GM18861 (cell line): ENCODE data around the gene FMO2.

Experiments
- ATAC-seq: cut with Tn5 transposase; IDR thresholded peaks from one replicate; pipeline ENCODE4 v1.9.1; 2021; ENCODE audit not compliant: unreplicated experiment

Gene FMO2

DNA sequence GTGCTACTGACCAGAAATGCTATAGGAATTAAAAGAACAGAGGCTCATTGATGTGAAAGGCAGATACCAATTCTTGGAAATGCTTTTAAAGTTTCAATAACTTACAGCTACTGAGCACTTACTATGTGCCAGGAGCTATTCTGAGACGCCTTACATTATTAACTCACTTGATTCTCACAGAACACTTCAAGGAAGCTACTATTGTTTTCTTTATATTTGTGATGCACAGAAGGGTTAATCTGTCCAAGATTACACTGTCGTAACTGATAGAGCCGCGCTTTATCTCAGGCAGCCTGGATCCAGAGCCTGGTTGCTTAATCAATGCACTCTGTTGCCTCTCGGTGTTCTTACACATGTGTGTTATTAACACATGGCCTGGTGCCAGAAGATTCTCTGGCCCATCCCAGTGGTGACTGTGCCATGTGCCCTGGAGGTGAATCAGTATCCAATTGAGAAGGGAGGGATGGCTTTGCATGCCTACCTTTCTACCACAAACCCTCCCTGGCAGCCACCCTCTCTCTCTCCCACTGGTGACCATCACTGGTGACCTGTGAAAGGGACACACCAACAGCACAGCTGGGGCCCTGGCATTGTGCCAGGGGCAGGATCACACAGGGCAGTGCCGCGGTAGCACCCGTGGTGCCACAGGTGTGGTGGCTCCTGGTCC, 72.0 kb downstream of the FMO2 start:
- no peak for ATAC-seq

DNA sequence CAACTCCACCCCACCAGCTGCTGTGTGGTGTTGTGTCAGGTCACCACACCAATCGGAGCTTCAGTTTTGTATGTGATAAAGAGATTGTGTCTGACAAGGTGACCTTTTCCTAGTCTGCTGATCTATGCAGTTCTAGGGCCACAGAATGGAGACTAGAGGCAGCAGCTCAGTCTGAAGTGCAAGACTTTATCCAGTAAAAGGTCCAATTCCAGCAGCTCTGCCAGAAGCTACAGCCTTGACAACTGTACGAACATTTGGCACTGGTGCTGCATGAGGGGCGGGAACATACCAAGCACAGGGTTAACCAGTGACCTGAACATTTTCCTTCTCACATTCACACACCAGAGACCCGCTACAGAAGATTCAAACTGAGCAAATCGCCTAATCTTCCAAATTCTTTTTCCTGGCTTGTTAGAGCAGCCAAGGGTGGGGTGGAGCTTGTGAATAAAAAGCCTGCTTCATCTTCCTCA, 72.5 kb downstream of the FMO2 start:
- ATAC-seq: no peak

DNA sequence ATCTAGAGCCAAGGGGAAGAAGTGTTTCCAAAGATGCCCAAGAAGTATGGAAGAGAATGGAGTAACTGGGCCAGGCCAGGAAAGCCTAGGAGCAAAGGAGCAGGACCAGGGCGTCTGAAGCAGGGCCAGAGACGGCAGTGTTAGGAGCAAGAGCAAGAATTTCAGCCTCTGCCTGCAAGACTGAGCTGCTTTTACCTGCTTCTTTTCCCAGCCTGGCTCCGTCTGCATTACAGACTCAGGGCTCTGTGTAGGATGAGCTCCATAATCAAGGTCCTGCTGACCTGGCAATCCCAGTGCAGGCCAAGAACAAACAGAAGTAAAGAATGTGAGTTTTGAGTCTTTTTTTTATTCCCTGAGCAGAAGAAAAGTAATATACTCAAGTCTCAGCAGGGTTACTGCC, 73.3 kb downstream of the FMO2 start:
- ATAC-seq: no peak

DNA sequence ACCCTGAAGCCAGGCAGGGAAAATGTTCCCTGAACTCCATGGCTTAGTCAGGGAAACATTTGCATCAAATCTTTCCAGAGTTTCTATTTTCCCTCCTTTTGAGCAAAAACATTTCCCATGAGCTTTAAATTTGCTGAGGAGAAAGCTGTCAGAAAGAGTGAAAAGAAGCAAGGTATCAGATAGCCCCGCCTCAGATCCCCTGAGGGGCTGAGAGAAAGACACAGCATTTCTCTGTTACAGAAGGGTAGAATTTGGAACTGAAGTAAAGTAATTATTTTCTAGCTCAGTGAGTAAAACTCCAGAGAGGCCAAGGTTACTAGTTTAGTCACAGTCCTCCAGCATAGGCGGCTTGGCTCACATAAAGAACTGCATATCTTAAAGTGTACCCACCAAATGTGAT, 73.8 kb downstream of the FMO2 start:
- no peak for ATAC-seq
